Measurements from ENCODE around the gene COPG1. TPM values are rescaled to one million over a fixed set of nuclear protein-coding genes. Genes with fewer than 3 reads are reported as not detected.
A peak's percentile ranks its signal among the peaks of the same experiment; 100 is the strongest.
"Not testable (repeated sequence)": the region's sequence is repeated elsewhere in the genome, so short reads cannot be mapped to it uniquely, and the experiment has no call there.

COPG1 gene
- total RNA-seq, 1 experiment from 2014 or later, result 225 TPM

GRCh38 chr3:129239991-129240390 is 9.4 kb upstream of the COPG1 start:
- intact Hi-C loops (cut with micrococcal nuclease), result loop anchor here (10.0 kb wide), 1 partner anchor 215 kb away; no protein-coding TSS in a partner anchor
- TF ChIP-seq CTCF (IDR thresholded peaks at IDR 0.05; ENCODE audit: unreplicated experiment), result no peak
- BruUV-seq (replicated peaks), result no TSS peak
- Mint-ChIP-seq H3K4me3 (ENCODE audit: unreplicated experiment) (no peak overlapping the region), H3K4me1 (ENCODE audit: insufficient read depth, unreplicated experiment) (peaks cover 19% of the 10 kb centered on the region), H3K27ac (ENCODE audit: low read depth, unreplicated experiment) (peak overlapping the region; percentile 21), H3K9me3 (ENCODE audit: unreplicated experiment) (no peaks in the 10 kb centered on the region), H3K27me3 (ENCODE audit: insufficient read depth, unreplicated experiment) (no peaks in the 10 kb centered on the region), H3K36me3 (ENCODE audit: insufficient read depth, unreplicated experiment) (no peaks in the 10 kb centered on the region)
- ChIA-PET POLR2A (interaction anchor here (1.1 to 4.0 kb wide), 7 partner anchors 9 to 77 kb away, joined by 5 to 86 read pairs (median 25); partner anchors contain the start of genes CNBP and COPG1), CTCF (interaction anchor here (0.5 to 3.0 kb wide), 11 partner anchors 13 to 269 kb away, joined by 3 to 9 read pairs (median 3); no protein-coding TSS in a partner anchor)
- no peak for DNase-seq (ENCODE audit: unreplicated experiment)

- DNase-seq (ENCODE audit: unreplicated experiment), result no peak
- H3K4me1 Mint-ChIP-seq (ENCODE audit: insufficient read depth, unreplicated experiment), result peaks cover 23% of the 10 kb centered on the region
- intact Hi-C loops (cut with micrococcal nuclease), result loop anchor here (10.0 kb wide), 1 partner anchor 216 kb away; no protein-coding TSS in a partner anchor
- POLR2A ChIA-PET, result interaction anchor here (1.1 to 4.0 kb wide), 7 partner anchors 8 to 78 kb away, joined by 5 to 86 read pairs (median 25); partner anchors contain the start of genes CNBP and COPG1
- no peak for TF ChIP-seq CTCF (IDR thresholded peaks at IDR 0.05; ENCODE audit: unreplicated experiment)
- BruUV-seq (replicated peaks), result no TSS peak
- no peaks in the 10 kb centered on the region for H3K27me3 Mint-ChIP-seq (ENCODE audit: insufficient read depth, unreplicated experiment)
- CTCF ChIA-PET, result interaction anchor here (0.5 to 3.0 kb wide), 9 partner anchors 14 to 270 kb away, joined by 3 to 9 read pairs (median 3); no protein-coding TSS in a partner anchor
- H3K9me3 Mint-ChIP-seq (ENCODE audit: unreplicated experiment), result no peaks in the 10 kb centered on the region
- no peak overlapping the region for H3K4me3 Mint-ChIP-seq (ENCODE audit: unreplicated experiment)
- peak overlapping the region; percentile 21 for H3K27ac Mint-ChIP-seq (ENCODE audit: low read depth, unreplicated experiment)
- H3K36me3 Mint-ChIP-seq (ENCODE audit: insufficient read depth, unreplicated experiment), result no peaks in the 10 kb centered on the region
Measured at GRCh38 chr3:129240436-129240835, 9.0 kb upstream of the COPG1 start.

DNA sequence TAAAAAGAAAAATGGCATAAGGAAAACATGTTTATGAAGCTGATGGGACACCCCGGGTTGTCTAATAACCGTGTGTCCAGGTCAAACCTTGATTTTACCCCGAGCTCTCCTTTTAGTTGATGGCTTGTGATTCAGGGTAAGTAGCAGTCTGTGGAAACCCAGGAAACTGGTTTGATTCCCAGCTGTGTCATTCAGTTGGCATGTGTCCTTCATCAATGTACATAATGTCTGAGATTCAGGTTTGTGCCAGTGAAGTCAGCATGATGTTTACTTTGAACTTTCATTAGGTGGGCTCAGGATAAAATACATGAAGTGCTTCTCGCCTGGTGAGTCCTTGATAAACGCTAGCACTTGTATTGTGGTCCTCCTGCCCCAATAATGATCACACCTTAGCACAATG is 4.3 kb upstream of the COPG1 start:
- DNase-seq (ENCODE audit: unreplicated experiment), result peak; percentile 41
- no peak for TF ChIP-seq CTCF (IDR thresholded peaks at IDR 0.05; ENCODE audit: unreplicated experiment)
- ChIA-PET POLR2A (interaction anchor here (0.7 to 8.9 kb wide), 15 partner anchors 12 to 275 kb away, joined by 3 to 217 read pairs (median 14); partner anchors contain the start of genes CNBP and RAB43), CTCF (interaction anchor here (0.6 to 5.5 kb wide), 39 partner anchors 8 to 355 kb away, joined by 3 to 78 read pairs (median 6); partner anchors contain the start of gene CNBP)
- Mint-ChIP-seq H3K27ac (ENCODE audit: low read depth, unreplicated experiment) (peak overlapping the region; percentile 57), H3K36me3 (ENCODE audit: insufficient read depth, unreplicated experiment) (peaks cover 8% of the 10 kb centered on the region), H3K4me3 (ENCODE audit: unreplicated experiment) (peak overlapping the region; percentile 21), H3K4me1 (ENCODE audit: insufficient read depth, unreplicated experiment) (peaks cover 25% of the 10 kb centered on the region), H3K27me3 (ENCODE audit: insufficient read depth, unreplicated experiment) (no peaks in the 10 kb centered on the region), H3K9me3 (ENCODE audit: unreplicated experiment) (no peaks in the 10 kb centered on the region)
- intact Hi-C loops (cut with micrococcal nuclease), result loop anchor here (1.0 to 10.0 kb wide), 7 partner anchors 33 to 274 kb away; partner anchors contain the start of genes ISY1 and RAB43
- BruUV-seq (replicated peaks), result no TSS peak

DNA sequence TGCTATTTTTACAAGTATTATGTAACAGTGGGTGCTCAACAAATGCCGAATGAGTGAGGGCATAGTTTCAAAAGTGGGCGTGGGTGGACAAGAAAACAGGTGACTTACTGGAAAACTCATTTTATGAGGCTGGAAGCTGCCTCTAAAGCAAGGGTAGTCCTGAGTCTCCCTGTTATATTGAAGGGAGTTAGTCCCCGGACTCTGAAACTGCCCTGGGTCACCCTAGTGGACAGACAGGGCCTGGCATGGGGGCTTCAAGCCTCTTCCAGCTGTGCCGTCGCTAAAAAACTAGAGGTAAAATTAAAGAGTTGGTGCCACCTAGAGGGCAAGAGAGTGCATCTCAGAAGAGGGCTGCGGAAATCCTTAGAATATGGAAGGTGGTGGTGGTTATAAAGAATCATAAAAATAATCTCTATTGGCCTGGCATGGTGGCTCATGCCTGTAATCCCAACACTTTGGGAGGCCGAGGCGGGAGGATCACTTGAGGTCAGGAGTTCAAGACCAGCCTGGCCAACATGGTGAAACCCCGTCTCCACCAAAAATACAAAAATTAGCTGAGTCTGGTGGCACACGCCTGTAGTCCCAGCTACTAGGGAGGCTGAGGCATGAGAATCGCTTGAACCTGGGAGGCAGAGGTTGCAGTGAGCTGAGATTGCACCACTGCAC is 3.6 kb upstream of the COPG1 start:
- peaks cover 27% of the 10 kb centered on the region for H3K4me1 Mint-ChIP-seq (ENCODE audit: insufficient read depth, unreplicated experiment)
- not testable (repeated sequence) for BruUV-seq (replicated peaks); H3K27me3 Mint-ChIP-seq (ENCODE audit: insufficient read depth, unreplicated experiment); H3K9me3 Mint-ChIP-seq (ENCODE audit: unreplicated experiment)
- intact Hi-C loops (cut with micrococcal nuclease), result loop anchor here (1.0 to 10.0 kb wide), 7 partner anchors 33 to 275 kb away; partner anchors contain the start of genes ISY1 and RAB43
- peak overlapping the region; percentile 21 for H3K4me3 Mint-ChIP-seq (ENCODE audit: unreplicated experiment)
- peak overlapping the region; percentile 57 for H3K27ac Mint-ChIP-seq (ENCODE audit: low read depth, unreplicated experiment)
- peaks cover 14% of the 10 kb centered on the region for H3K36me3 Mint-ChIP-seq (ENCODE audit: insufficient read depth, unreplicated experiment)
- DNase-seq (ENCODE audit: unreplicated experiment), result peak; percentile 95
- CTCF ChIA-PET, result interaction anchor here (0.6 to 5.5 kb wide), 44 partner anchors 8 to 362 kb away, joined by 3 to 78 read pairs (median 5); partner anchors contain the start of genes CNBP and HMCES
- peak; percentile 87 for TF ChIP-seq CTCF (IDR thresholded peaks at IDR 0.05; ENCODE audit: unreplicated experiment)
- POLR2A ChIA-PET, result interaction anchor here (0.8 to 8.9 kb wide), 15 partner anchors 13 to 193 kb away, joined by 3 to 217 read pairs (median 14); partner anchors contain the start of genes CNBP and RAB43

Measured in MCF 10A (cell line).